Activated CD4-positive, alpha-beta T cell treated with anti-CD3 and anti-CD28 coated beads for 24 hours (primary cell): ENCODE results near the gene SCN10A.

Experiments used
- DNase-seq, 2 donors: peaks; one replicate each; pipeline ENCODE4 v3.0.0-alpha.2; 2020; ENCODE audit warnings: low read depth in 2 of 2

SCN10A gene

GRCh38 chr3:38651153-38651789 is 164.7 kb downstream of the SCN10A start:
- peak; percentile 52 to 55 for DNase-seq

DNA sequence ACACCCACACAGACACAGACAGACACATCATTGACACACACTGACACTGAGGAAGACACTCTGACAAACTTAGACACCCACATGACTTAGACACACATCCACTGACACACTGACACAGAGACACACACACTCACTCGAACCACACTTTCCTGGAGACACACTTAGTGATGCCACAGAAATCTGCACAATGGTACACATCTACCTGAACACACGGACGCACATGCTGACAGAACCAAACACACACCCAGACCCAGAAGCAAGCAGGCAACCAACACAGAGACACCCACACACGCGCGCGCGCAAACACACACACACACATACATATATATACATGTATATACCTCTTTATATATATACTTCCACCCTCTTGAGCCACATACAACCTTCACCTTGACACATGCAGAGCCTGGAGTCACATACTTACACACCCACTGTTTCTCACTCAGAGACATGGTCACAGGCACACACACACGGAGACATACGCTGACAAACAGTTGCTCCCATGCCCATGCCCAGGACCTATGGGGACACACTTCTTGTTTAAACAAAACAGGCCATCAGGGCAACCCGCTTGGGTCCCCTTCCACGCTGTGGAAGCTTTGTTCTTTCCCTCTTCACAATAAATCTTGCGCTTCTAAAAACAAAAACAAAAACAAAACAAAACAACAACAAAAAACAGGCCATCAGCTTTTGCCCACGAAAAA is 165.6 kb downstream of the SCN10A start:
- no peak for DNase-seq

- peak in 1 of 2 donors; percentile 39 for DNase-seq
These were observed 166.3 kb downstream of the SCN10A start, which contains the start of gene SCN5A for GRCh38 chr3:38649500-38650247. TSS of gene SCN5A (minus strand) at chr3:38649687. CDS start at chr3:38633307, 16,380 bp downstream.

GRCh38 chr3:38648659-38649499 is 167.1 kb downstream of the SCN10A start:
- DNase-seq, result no peak

DNA sequence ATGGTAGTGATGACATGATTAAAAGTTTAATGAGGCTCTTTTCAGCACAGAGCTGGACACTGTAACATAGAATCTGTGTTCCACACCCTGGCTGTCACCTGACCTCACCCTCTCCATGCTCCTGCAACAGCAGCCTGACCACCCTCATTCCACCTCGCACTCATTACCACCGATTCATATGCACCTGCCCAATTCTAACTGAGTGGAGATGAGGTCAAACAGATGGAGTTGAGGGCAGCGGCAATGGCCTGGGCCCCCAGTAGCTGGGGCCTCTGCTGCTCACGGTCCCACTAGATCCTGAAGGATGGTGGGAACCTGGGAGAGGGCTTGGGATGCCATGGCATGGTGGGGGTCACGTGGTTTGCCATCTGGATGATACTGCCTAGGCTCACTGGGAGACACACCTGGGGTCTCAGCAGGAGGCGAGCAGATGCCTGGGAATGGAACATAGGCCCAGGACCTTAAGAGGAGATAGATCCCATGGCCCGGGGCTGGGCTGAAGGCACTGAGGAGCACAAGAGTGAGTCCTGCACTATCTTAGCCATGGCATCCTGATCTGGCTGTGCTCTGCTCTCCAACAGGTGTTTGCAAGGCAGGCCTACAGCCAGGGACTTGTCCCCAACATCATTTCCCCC is 167.9 kb downstream of the SCN10A start:
- DNase-seq, result no peak

- DNase-seq, result no peak
These were observed 168.6 kb downstream of the SCN10A start for GRCh38 chr3:38647217-38647970.
